Measurements from ENCODE around the gene ZNF692. TPM values are rescaled to one million over a fixed set of nuclear protein-coding genes. Genes with fewer than 3 reads are reported as not detected.

The ZNF692 gene
- total RNA-seq, 1 experiment from 2014 or later: 59.1 TPM

GRCh38 chr1:248839168-248839555 is 19.7 kb downstream of the ZNF692 start (continued):
- TF ChIP-seq ZNF425 (CRISPR knock-in tag; conservative IDR thresholded peaks at IDR 0.05) (no peak), TEAD4 (CRISPR knock-in tag; IDR thresholded peaks at IDR 0.05) (no peak), AR (CRISPR knock-in tag; IDR thresholded peaks at IDR 0.05) (no peak), ZBTB43 (CRISPR knock-in tag; IDR thresholded peaks at IDR 0.05) (no peak), RORB (CRISPR knock-in tag; IDR thresholded peaks at IDR 0.05) (no peak), CTCF (IDR thresholded peaks at IDR 0.05) (no peak), AFF4 (CRISPR knock-in tag; IDR thresholded peaks at IDR 0.05; ENCODE audit: borderline replicate concordance) (no peak), KAT7 (CRISPR knock-in tag; IDR thresholded peaks at IDR 0.05; ENCODE audit: borderline replicate concordance) (no peak), PRRX2 (CRISPR knock-in tag; IDR thresholded peaks at IDR 0.05) (no peak), NR1H2 (CRISPR knock-in tag; IDR thresholded peaks at IDR 0.05) (no peak)

GRCh38 chr1:248838357-248839167 is 20.3 kb downstream of the ZNF692 start:
- peak; percentile 94 for DNase-seq (ENCODE audit: low spot score)
- H3K4me1 Mint-ChIP-seq: peaks cover 4% of the 10 kb centered on the region
- CTCF ChIA-PET: interaction anchor here (0.7 to 3.5 kb wide), 9 partner anchors 12 to 68 kb away, joined by 3 to 53 read pairs (median 6); partner anchors contain the start of genes SH3BP5L and ZNF692
- peak; percentile 71 for ATAC-seq
- H3K27me3 Mint-ChIP-seq (ENCODE audit: low read depth): no peaks in the 10 kb centered on the region; the same call in 1 of the 2 replicates
- H3K27ac Mint-ChIP-seq: peak overlapping the region; percentile 99
- H3K4me3 Mint-ChIP-seq: no peak overlapping the region
- H3K9me3 Mint-ChIP-seq: no peaks in the 10 kb centered on the region
- POLR2A ChIA-PET: interaction anchor here (0.6 to 3.4 kb wide), 9 partner anchors 11 to 69 kb away, joined by 4 to 35 read pairs (median 6); partner anchors contain the start of genes PGBD2, SH3BP5L and ZNF692
- H3K36me3 Mint-ChIP-seq: no peaks in the 10 kb centered on the region
- TF ChIP-seq E2F5 (CRISPR knock-in tag; IDR thresholded peaks at IDR 0.05): no peak; the same call in 1 of the 2 replicates
- no peak for TF ChIP-seq ZNF219 (CRISPR knock-in tag; IDR thresholded peaks at IDR 0.05; ENCODE audit: borderline replicate concordance)
- TF ChIP-seq RELA (CRISPR knock-in tag; IDR thresholded peaks at IDR 0.05; ENCODE audit: borderline replicate concordance): 0 out of 2 replicates have a peak, but pooled peaks have one; percentile 43
- TF ChIP-seq ATF3 (CRISPR knock-in tag; conservative IDR thresholded peaks at IDR 0.05): no peak
- TF ChIP-seq FOXP1 (CRISPR knock-in tag; IDR thresholded peaks at IDR 0.05; ENCODE audit: borderline replicate concordance): peak; percentile 53; the same call in 1 of the 2 replicates
- TF ChIP-seq MAX (CRISPR knock-in tag; IDR thresholded peaks at IDR 0.05): peak; percentile 65
- 0 out of 2 replicates have a peak, but pooled peaks have one; percentile 47 for TF ChIP-seq NFE2L1 (CRISPR knock-in tag; IDR thresholded peaks at IDR 0.05)
- TF ChIP-seq FOXJ3 (CRISPR knock-in tag; IDR thresholded peaks at IDR 0.05; ENCODE audit: borderline replicate concordance): no peak
